Endothelial cell of umbilical vein (primary cell): ENCODE measurements around the gene AVPR2. TPM values are rescaled to one million over a fixed set of nuclear protein-coding genes. Genes with fewer than 3 reads are reported as not detected.

Experiments
- BruUV-seq: library from RNA; stranded (reverse); fragments of 400-500 nt; replicated peaks from 2 replicates; lab custom pipeline; 2021; lab: Mats Ljungman, UMichigan
- CTCF ChIA-PET: fragments of 300-600, 350-600 bp; sonication (Branson Sonifier 250); formaldehyde crosslinking; loops from one replicate; lab custom pipeline; 2021; ENCODE audit warnings: antibody characterized with exemption, inconsistent platforms; lab: Charles Lee
- POLR2A ChIA-PET: fragments of 300-600, 350-600 bp; sonication (Branson Sonifier 250); formaldehyde crosslinking; loops from one replicate; lab custom pipeline; 2021; ENCODE audit warnings: antibody characterized with exemption, inconsistent platforms; lab: Charles Lee
- DNase-seq: peaks from one replicate; pipeline ENCODE4 v3.0.0-alpha.2; 2011; ENCODE audit warnings: low read depth, low spot score
- FAIRE-seq: peaks from 2 replicates; lab custom pipeline; 2011; peaks lifted over from hg19 to GRCh38; lab: Jason Lieb, UNC
- H2AFZ ChIP-seq: 2 replicates; pipeline ENCODE4 v1.6.0; 2012; ENCODE audit warnings: low read depth, low read length, control low read depth, inconsistent platforms
- H3K27ac ChIP-seq: 2 replicates; pipeline ENCODE4 v1.5.1; 2011; ENCODE audit warnings: low read depth, mild to moderate bottlenecking, control low read depth, low read length, moderate library complexity; ENCODE audit not compliant: insufficient read depth
- H3K27me3 ChIP-seq, 2 experiments: 2 replicates each; pipeline versions ENCODE4 v1.6.0 to v1.6.1; 2011; ENCODE audit warnings: low read length in 2 of 2, mixed read lengths in 1 of 2; ENCODE audit not compliant: control insufficient read depth in 2 of 2, insufficient read depth in 2 of 2
- H3K36me3 ChIP-seq, 2 experiments: 2 replicates in 1 of 2; 3 replicates in 1 of 2; pipeline ENCODE4 v1.5.1; 2011; ENCODE audit warnings: low read length in 2 of 2, mild to moderate bottlenecking in 1 of 2, moderate library complexity in 1 of 2; ENCODE audit not compliant: control insufficient read depth in 2 of 2, insufficient read depth in 2 of 2; ENCODE audit errors: extremely low read depth in 1 of 2
- H3K4me1 ChIP-seq: 3 replicates; pipeline ENCODE4 v1.5.1; 2011; ENCODE audit warnings: mild to moderate bottlenecking, low read length; ENCODE audit not compliant: control insufficient read depth, insufficient read depth; ENCODE audit errors: extremely low read depth
- H3K4me2 ChIP-seq: 2 replicates; pipeline ENCODE4 v1.6.1; 2011; ENCODE audit warnings: low read length, control low read depth, mixed read lengths; ENCODE audit not compliant: insufficient read depth
- H3K4me3 ChIP-seq, 3 experiments: fragments of 200-600 bp in 1 of 3; sonication (generic), shearing (Covaris generic) in 1 of 3; replicated peaks in 1 of 3; 2 replicates each; pipeline ENCODE4 v1.5.1; 2011 to 2016; ENCODE audit warnings: control low read depth in 3 of 3, low read length in 3 of 3, mild to moderate bottlenecking in 2 of 3, inconsistent platforms in 1 of 3, low read depth in 1 of 3, moderate library complexity in 1 of 3; ENCODE audit not compliant: insufficient read depth in 1 of 3
- H3K79me2 ChIP-seq: 2 replicates; pipeline ENCODE4 v1.6.0; 2012; ENCODE audit warnings: low read length, inconsistent platforms; ENCODE audit not compliant: control insufficient read depth, insufficient read depth
- H3K9ac ChIP-seq: replicated peaks from 2 replicates; pipeline ENCODE3; 2011; ENCODE audit warnings: low read length, control low read depth; ENCODE audit not compliant: insufficient read depth; ENCODE audit errors: extremely low read depth
- H3K9me1 ChIP-seq: replicated peaks from 3 replicates; pipeline ENCODE4 v1.6.0; 2011; ENCODE audit warnings: mild to moderate bottlenecking, low read length; ENCODE audit not compliant: control insufficient read depth, insufficient read depth; ENCODE audit errors: extremely low read depth
- H3K9me3 ChIP-seq: replicated peaks from 2 replicates; pipeline ENCODE4 v1.5.1; 2012; ENCODE audit warnings: low read length, inconsistent platforms; ENCODE audit not compliant: control insufficient read depth, insufficient read depth
- H4K20me1 ChIP-seq: replicated peaks from 2 replicates; pipeline ENCODE3; 2011; ENCODE audit warnings: mild to moderate bottlenecking, low read length; ENCODE audit not compliant: control insufficient read depth, insufficient read depth; ENCODE audit errors: extremely low read depth
- EZH2 ChIP-seq: IDR thresholded peaks from 2 replicates; pipeline ENCODE4 v1.6.1; 2012; ENCODE audit warnings: borderline replicate concordance, low read depth, mild to moderate bottlenecking, moderate library complexity, low read length, inconsistent platforms; ENCODE audit not compliant: severe bottlenecking
- FOS ChIP-seq: IDR thresholded peaks from 2 replicates; pipeline ENCODE4 v1.6.1; 2011; ENCODE audit warnings: mild to moderate bottlenecking, low read length, moderate library complexity, borderline replicate concordance; ENCODE audit not compliant: insufficient read depth
- GATA2 ChIP-seq: IDR thresholded peaks from 2 replicates; pipeline ENCODE4 v1.7.0; 2011; ENCODE audit warnings: low read depth, mild to moderate bottlenecking, moderate library complexity, mixed read lengths, low read length; ENCODE audit not compliant: insufficient read length, insufficient read depth
- JUN ChIP-seq: IDR thresholded peaks from 2 replicates; pipeline ENCODE4 v1.6.1; 2011; ENCODE audit warnings: borderline replicate concordance, low read depth; ENCODE audit not compliant: insufficient read length, insufficient read depth
- MAX ChIP-seq: IDR thresholded peaks from 2 replicates; pipeline ENCODE4 v1.6.1; 2011; ENCODE audit not compliant: insufficient read depth, insufficient read length
- MYC ChIP-seq: IDR thresholded peaks from one replicate; pipeline ENCODE4 v1.6.1; 2011; ENCODE audit warnings: mild to moderate bottlenecking, low read depth, low read length
- POLR2A ChIP-seq: IDR thresholded peaks from 2 replicates; pipeline ENCODE4 v1.6.1; 2012; ENCODE audit warnings: low read depth, mild to moderate bottlenecking, control low read depth, low read length
- POLR2AphosphoS5 ChIP-seq: IDR thresholded peaks from 2 replicates; pipeline ENCODE4 v1.6.1; 2012; ENCODE audit warnings: low read depth, mild to moderate bottlenecking, control low read depth, low read length, moderate library complexity; ENCODE audit not compliant: insufficient read depth
- dilution Hi-C: fragments of 300-500 bp; cut with MboI; formaldehyde crosslinking; loops from one replicate; pipeline ENCODE4 v1.15.0; 2019; ENCODE audit warnings: low sequenced_read_pairs; ENCODE audit not compliant: extremely low pct_ligation_motif_present
- intact Hi-C: fragments of 100-400 bp; cut with micrococcal nuclease; formaldehyde crosslinking; loops from one replicate; pipeline ENCODE4 v1.10.0; 2022
- polyA plus RNA-seq, 4 experiments: library from polyadenylated mRNA; depleted of rRNA in 3 of 4; stranded (reverse) in 3 of 4; unstranded in 1 of 4; fragments of >200 nt; gene quantifications; 2 replicates each; pipeline versions ENCODE4 v1.2.1 to v1.2.3, GENCODE V29; 2011 to 2012; ENCODE audit warnings: missing spikeins in 1 of 4
- total RNA-seq: library from RNA; stranded (reverse); gene quantifications from 2 replicates; pipeline ENCODE4 v1.2.3, GENCODE V29; 2021
- TF ChIP-seq, protein P1 (sequence below), 2 donors: IDR thresholded peaks; 1 replicate in 1 of 2; 2 replicates in 1 of 2; pipeline ENCODE4 v1.5.1; 2011; ENCODE audit warnings: low read length in 2 of 2, mild to moderate bottlenecking in 2 of 2, moderate library complexity in 2 of 2, control low read depth in 1 of 2, inconsistent platforms in 1 of 2, low read depth in 1 of 2; ENCODE audit not compliant: insufficient read depth in 1 of 2; ENCODE audit errors: extremely low read depth in 1 of 2

The AVPR2 gene
- total and polyA plus RNA-seq, 2 donors (not counting 3 experiments of a cell fraction or from before 2014, with no cell fraction given) = not detected

DNA sequence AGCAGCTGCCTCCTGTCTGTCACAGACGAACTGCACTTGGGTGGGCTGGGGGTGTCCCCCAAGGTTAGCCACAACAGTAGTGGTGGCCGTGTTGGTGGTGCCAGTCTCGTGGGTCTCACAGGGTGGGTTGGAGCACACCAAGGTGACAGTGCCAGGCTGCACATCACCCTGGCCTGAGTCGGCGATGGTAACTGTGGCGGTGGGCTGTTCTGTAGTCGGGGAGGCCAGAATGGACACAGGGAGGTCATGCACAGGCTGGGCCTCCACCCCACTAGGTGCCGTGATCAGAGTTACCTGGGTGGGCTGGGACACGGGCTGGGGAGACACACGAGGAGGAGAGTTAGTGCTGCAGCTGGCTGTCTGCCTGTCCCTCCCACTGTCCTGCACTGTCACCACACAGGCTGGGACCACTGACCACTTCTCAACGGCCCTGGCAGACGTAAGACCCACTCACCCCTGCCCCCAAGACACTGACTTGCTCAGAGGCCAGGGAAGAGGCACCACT, 50.8 kb downstream of the AVPR2 start:
- POLR2A ChIA-PET = no interaction called here
- no peak overlapping the region for H3K9ac ChIP-seq
- peaks cover 9% of the 10 kb centered on the region for H3K79me2 ChIP-seq
- intact Hi-C loops (no loop called here), dilution Hi-C loops (no loop called here)
- no peaks in the 10 kb centered on the region for H3K9me3 ChIP-seq
- peaks cover 5% of the 10 kb centered on the region for H3K4me1 ChIP-seq
- TF ChIP-seq GATA2 (no peak), FOS (no peak), MYC (no peak), POLR2A (no peak), EZH2 (no peak), JUN (no peak), MAX (no peak), POLR2AphosphoS5 (no peak)
- TF ChIP-seq, protein P1, sequence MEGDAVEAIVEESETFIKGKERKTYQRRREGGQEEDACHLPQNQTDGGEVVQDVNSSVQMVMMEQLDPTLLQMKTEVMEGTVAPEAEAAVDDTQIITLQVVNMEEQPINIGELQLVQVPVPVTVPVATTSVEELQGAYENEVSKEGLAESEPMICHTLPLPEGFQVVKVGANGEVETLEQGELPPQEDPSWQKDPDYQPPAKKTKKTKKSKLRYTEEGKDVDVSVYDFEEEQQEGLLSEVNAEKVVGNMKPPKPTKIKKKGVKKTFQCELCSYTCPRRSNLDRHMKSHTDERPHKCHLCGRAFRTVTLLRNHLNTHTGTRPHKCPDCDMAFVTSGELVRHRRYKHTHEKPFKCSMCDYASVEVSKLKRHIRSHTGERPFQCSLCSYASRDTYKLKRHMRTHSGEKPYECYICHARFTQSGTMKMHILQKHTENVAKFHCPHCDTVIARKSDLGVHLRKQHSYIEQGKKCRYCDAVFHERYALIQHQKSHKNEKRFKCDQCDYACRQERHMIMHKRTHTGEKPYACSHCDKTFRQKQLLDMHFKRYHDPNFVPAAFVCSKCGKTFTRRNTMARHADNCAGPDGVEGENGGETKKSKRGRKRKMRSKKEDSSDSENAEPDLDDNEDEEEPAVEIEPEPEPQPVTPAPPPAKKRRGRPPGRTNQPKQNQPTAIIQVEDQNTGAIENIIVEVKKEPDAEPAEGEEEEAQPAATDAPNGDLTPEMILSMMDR (IDR thresholded peaks at IDR 0.05; ENCODE audit: extremely low read depth in 1 of 2, insufficient read depth in 1 of 2, low read depth in 1 of 2, low read length in 2 of 2) = no peak
- peaks cover 24 to 73% of the 10 kb centered on the region in 2 experiments for H3K36me3 ChIP-seq
- no peaks in the 10 kb centered on the region for H3K27me3 ChIP-seq
- no peak overlapping the region for H3K4me2 ChIP-seq
- no TSS peak for BruUV-seq
- CTCF ChIA-PET = no interaction called here
- DNase-seq = no peak
- H3K4me3 ChIP-seq = no peak overlapping the region
- no peaks in the 10 kb centered on the region for H3K9me1 ChIP-seq
- H2AFZ ChIP-seq = no peak overlapping the region
- H3K27ac ChIP-seq = no peak overlapping the region
- no peaks in the 10 kb centered on the region for H4K20me1 ChIP-seq
- no peak for FAIRE-seq
